HG03108 (cell line): Measurements from ENCODE around the gene KRT6C.

Source experiments
- ATAC-seq: cut with Tn5 transposase; IDR thresholded peaks from one replicate; pipeline ENCODE4 v1.9.1; 2021; ENCODE audit warnings: moderate library complexity; ENCODE audit not compliant: unreplicated experiment

The KRT6C gene

DNA sequence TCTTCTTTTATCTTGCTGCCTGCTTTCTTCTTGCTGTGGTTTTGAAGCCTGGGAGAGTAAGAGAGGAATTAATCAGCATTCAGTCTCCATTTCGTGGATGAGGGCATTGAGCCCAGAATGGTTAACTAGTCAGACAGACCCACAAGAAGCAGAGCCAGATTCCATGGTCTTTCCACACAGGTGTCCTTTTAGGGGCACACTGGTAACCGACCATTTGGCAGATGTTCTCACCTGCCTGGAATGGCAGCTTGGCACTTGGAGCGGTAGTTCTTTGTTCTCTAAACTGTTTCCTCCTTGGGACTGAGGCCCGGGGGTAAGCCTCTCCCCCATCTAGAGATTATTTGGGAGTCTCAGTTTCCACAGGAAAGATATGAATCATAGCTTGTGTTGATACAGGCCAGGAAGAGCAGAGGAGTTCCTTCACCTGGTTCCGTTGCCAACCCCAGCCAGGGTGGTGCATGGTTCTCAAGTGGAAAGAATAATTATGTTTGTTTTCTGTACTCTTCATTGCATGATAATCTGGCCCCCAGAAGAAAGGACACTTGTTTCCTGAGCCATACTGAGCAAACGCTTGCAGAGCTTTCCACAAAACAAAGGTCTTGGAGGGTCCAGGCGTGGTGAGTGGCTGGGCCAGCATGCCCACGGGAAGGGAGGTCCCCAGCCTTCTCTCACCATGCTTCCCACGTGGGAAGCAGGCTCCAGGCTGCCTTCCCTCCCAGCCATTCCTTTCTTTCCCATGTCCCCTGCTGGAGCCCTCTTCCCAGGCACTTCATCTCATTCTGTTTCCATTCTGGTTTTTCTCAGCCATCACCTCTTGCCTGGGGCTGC, 37.4 kb downstream of the KRT6C start:
- no peak for ATAC-seq

DNA sequence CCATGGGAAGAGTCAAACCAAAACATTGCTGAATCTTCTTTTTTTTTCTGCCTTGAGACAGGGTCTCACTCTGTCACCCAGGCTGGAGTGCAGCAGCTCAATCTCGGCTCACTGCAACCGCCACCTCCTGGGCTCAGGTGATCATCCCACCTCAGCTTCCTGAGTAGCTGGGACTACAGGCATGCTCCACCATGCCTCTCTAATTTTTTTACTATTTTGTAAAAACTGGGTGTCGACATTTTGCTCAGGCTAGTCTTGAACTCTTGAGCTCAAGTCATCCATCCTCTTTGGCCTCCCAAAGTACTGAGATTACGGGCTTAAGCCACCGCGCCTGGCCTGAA, 38.0 kb downstream of the KRT6C start:
- ATAC-seq: no peak

DNA sequence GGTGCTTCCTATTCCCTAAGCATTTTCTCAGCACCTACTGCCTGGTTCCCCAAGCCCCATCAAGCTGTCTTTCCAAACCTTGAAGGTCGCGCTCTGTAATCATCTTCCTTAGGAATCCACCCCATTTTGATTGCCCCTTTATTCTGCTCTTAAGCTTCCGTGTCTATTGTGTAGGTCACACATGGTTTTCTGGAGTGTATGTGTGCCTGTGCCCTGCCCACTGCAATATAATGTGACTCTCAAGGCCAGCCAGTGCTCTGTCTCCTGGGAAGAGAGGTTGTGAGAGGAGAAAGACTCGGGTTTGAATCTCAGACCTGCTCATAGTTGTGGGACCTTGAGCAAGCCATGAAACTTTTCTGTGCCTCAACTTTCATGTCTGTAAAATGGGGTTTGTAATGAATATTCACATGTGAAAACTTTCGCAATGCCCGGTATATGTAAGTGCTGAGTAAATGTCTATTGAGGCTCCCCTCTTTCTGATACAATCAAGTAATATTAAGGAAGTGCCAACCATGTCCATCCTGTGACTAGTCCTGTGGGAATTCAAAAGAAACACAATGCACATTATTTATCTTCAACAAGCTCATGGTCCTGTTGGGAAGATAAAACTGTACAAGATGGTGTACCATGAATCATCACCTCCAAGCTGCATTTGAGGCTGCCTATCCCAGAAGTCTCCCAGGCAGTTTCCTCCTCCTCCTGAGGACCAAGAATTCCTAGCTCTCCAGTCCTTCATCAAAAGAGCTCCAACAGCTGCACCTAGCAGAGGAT, 38.7 kb downstream of the KRT6C start:
- no peak for ATAC-seq

DNA sequence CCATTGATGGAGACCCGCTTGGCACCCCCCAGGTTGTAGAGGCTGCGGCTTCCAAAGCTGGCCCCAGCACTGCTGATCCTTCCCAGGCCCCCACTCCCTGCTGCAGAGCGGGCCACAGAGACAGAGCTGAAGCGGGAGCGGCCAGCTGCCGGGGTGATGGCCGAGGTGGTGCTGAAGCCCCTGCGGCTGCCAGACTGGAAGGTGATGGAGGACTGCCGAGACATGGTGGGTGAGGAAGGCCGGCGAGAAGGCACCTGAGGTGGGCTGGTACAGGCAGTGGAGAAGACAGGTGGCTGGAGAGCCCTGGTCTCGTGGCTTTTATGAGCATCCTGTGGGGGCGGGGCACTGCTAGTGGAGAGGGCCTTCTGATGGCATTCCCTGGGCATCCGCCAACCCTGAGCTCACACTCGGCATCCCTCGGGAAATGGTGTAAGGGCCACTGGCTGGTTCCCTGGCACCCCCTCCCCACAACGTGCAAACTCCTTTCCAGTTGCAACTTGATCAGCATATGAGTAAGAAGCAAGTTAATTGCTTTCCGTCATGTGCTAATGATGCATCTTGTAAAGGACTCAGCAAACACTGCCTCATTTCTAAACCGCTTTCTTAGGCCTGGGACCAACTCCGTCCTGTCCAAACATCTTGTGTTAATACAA, 39.4 kb downstream of the KRT6C start, which contains the start of gene KRT75:
Gene KRT75, minus strand, starts transcription at position 291 of the 653 bp plus-strand sequence. Its CDS starts 67 bp downstream, at position 224.
- ATAC-seq: no peak

DNA sequence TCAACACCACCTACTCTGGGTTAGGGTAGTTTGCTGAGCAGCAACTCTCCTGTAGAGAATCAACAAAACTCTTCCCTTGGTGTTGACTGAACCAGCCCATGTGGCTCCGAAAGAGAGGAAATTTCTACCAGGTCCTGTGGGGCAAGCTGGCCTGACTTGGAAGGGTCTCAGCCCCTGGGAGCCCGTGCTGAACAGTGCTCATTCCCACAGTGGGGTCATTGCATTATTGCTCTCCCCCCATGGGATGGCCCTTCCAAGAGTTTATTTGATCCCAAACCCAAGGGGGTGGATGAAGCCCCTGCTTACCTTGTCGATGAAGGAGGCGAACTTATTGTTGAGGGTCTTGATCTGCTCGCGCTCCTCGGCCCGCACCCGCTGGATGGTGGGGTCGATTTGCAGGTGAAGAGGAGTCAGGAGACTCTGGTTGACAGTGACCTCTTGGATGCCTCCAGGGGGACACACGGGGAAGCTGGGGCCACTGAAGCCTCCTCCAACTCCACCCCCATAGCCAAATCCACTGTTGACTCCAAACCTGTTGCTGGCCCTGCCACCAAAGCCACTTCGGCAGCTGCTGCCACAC, 40.0 kb downstream of the KRT6C start:
- no peak for ATAC-seq

DNA sequence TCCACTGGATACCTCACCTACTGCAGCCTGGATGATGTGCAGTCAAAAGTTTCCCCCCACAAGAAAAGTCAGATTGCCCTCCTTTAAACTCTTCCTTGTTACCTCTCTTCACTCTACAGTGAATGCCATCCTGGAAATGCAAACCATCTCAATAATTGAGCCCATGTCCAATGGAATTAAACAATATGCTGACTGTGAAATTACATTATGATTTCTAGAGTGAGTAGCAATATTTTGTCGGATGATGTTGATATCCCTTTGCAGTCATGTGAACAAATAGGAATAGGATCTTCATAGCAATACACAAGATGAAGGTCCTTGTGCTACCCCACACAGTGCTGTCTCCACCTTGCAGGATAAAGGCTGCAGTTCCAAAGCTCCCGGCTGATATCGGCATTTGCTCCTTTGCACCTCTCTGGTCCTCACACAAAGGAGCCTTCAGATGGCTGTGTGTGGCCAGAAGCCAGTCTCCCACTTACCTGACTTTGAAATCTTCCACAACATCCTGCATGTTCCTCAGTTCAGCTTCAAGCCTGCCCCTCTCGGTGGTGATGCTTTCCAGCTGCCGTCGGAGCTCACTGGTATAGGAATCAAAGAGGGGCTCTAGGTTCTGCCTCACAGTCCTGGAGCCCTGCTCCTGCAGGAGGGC, 40.9 kb downstream of the KRT6C start:
- ATAC-seq: no peak

DNA sequence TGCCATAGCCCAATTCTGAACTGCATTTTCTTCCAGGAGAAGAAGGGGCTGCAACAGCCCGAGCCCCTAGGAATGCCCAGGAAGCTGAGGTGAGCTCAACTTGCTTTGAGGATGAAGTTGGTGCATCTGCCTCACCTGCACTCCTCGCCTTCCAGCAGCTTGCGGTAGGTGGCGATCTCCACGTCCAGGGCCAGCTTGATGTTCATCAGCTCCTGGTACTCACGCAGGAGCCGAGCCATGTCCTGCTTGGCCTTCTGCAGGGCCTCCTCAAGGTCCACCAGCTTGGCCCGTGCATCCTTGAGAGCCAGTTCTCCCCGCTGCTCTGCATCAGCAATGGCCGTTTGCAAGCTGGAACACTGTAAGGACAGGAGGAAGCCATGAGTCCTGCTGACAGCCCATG, 45.5 kb downstream of the KRT6C start:
- no peak for ATAC-seq

DNA sequence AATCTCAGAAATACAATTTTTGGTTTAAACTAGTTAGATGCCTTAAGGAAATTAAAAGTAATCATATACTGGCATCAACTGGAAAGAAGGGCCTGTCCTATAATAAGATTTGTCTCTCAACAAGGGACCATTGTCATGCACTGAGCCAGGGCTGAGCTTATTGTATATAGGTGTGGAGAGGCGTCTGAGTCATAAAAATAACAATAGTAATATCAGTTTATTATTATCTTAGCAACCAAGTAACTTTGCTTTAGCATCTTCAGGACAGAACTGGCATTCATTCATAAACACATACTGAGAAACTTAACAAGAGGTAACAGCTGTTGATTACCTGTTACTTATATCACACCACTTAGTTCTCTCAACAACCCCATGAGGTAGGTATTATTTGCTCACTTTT, 46.5 kb downstream of the KRT6C start:
- ATAC-seq: no peak

DNA sequence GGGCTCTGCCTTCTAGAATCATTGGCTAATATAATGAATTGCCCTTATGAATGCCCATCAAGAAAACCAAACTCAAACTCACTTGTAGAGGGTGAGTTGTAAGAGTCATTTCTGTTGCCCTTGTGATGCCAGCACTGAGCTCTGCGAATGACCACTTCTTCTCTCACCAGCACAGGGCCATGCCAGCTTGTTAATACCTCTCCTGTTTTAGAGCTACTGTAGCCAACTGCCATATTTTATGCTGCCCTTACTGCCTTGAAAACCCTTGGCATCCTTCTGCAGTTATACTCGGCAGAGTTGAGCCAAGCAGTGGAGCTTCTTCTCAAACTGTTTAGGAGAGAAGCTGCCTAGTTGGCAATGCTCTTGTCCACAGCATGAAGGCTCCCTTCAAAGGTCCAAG, 47.6 kb downstream of the KRT6C start:
- no peak for ATAC-seq

DNA sequence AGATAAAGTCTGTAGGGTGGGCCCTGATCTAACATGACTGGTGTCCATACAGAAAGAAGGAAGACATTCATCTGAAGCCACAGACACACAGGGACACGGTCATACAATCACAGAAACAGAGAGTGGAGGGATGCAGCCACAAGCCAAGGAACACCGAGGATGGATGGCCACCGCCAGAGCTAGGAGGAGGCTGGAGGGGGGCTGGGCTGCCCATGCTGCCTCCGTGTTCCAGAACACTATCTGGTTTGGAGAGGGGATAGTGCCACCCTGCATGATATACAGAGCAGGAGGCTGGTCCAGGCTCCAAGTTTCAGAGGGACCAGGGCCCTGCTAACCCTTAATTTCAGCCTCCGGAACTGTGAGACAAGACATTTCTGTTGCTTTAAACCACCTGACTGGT, 48.1 kb downstream of the KRT6C start:
- no peak for ATAC-seq

DNA sequence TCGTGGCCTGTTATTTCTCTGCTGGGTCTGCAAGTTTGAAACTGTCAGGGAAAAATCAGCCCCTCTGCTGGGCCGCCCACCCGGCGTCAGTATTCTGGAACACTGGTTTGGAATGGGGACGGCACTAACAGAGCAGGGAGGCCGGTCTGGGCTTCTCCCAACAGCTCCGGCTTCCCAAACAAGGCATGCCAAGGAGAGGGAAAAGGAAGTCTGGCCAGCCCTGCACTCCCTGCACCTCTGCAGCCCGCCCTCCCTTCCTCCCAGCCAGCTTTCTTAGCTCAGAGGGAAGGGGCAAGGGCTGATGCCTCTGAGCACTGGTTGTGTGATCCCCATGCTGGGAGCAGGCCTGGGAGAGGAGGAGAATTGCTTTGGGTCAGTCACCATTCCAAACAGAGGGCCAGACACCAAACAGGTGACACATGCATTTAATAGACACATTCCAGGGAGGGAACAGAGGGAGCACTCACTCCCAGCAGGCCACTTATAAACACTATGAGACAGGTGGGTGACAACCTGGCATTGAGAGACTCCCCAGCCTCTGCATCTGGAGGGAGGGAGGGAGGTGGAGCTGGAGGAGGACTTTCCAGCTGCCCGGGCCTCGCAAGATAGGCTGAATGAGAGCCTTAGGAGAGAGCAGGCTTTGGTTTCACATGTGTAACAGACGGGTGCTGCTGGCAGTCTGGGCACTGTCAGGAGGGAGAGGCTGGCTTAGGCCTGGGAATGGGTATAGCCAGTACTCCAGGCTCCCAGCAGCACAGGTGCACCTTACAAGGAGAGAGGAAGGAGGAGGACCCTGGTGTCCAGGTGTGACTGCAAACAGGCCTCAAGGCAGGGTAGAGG, 49.7 kb downstream of the KRT6C start:
- ATAC-seq: no peak

DNA sequence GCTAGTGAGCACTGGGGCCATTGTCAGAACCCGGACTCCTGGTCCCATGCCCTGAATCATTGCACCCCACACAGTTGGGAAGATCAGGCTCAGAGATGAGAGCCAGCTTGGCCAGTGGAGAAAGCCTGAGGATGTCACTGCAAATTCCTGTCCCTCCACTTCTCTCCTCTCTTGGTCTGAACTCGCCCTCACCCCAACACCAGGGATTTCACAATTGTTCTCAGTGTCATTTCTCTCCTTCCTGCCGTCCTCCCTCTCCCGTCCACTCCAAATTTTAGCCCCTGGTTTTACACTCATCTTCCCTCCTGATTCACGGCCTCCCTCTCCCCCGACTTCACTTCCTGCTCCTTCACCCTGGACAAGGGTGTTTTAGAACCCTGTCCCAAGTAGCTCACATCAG, 50.6 kb downstream of the KRT6C start:
- no peak for ATAC-seq

DNA sequence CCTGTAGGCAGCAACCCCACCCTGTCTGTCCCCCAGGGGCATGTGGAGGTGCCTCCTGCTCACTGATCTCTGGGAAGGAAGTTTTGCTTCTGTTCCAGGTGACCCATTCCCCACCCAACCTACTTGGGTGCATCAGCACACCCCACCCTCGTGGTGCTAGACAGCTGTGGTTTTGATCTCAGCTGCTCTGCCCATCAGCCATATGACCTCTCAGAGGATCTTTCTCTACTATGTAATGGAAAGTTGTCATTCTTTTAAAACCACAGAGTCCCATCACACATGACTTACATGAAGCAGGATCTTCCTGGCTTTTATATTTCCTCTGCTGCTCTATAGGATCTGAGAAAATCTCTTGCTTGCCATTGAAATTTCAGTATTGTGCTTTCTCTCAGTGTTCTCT, 53.9 kb downstream of the KRT6C start:
- no peak for ATAC-seq

DNA sequence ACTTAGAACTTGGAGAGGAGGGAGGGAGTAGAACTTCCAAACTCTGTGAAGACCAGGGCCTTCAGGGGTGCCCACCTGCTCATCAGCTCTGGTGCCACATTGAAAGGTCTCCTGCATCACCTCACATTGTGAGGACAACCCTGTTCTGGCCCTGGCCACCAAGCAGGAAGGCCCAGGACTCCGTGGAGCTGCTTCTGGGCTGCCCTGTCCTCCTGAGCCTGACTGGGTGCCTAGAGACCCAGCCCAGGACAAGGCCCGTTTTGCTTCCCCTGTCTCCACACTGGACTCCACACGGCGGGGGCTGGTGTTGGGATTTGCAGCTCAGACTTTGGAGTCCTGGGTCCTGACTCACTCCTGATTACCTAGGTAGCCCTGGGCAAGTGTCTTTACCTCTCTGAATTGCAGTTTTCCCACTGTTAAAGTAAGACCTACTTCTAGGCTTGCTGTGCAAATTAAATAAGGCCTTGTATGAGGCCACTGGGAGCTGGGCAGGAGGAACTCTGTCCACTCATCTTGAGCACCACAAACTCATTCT, 55.0 kb downstream of the KRT6C start:
- no peak for ATAC-seq
